ENCODE data around the gene PTPRG.
A peak's percentile ranks its signal among the peaks of the same experiment; 100 is the strongest.

The PTPRG gene

DNA sequence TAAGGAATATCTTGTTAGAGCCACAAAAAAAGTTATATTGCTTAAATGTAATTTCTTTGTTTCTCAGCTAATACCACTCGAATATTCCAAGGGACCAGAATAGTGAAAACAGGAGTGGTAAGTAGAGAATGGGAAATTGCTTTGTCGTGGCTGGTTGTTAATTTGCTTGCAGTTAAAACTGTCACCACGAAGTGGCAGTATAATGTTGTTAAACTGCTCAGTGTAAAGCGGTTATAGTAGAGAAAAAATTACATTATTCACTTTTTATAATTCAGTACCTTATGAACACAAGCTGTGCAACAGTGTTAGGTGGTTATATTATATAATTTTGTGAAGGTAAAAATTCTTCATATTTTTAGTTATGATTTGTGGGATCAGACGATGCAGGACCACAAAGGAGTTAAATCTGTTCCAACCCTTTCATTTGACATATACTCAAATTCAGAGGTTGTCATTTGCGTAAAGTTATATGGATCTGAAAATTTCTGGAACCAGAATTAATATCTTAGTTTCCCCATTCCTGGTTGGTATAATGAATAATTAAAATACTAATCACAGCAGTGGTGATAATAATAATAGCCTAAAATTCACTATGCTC lies 640.2 kb downstream of the PTPRG start:
- H4K20me1 ChIP-seq (ENCODE audit: insufficient read depth, low read length, poor library complexity, severe bottlenecking), result no peaks in the 10 kb centered on the region
- no peak overlapping the region for H3K4me3 ChIP-seq (ENCODE audit: low read length, poor library complexity, severe bottlenecking)
- H2AFZ ChIP-seq (ENCODE audit: low read length), result no peak overlapping the region
- H3K4me2 ChIP-seq (ENCODE audit: low read depth, low read length, poor library complexity, severe bottlenecking), result no peak overlapping the region
- no peaks in the 10 kb centered on the region for H3K79me2 ChIP-seq (ENCODE audit: insufficient read depth, low read length)
- H3K9ac ChIP-seq (ENCODE audit: low read depth, low read length, poor library complexity, severe bottlenecking), result no peak overlapping the region
- TF ChIP-seq EZH2phosphoT487 (IDR thresholded peaks at IDR 0.05; ENCODE audit: borderline replicate concordance), result no peak
- TF ChIP-seq, protein P1, sequence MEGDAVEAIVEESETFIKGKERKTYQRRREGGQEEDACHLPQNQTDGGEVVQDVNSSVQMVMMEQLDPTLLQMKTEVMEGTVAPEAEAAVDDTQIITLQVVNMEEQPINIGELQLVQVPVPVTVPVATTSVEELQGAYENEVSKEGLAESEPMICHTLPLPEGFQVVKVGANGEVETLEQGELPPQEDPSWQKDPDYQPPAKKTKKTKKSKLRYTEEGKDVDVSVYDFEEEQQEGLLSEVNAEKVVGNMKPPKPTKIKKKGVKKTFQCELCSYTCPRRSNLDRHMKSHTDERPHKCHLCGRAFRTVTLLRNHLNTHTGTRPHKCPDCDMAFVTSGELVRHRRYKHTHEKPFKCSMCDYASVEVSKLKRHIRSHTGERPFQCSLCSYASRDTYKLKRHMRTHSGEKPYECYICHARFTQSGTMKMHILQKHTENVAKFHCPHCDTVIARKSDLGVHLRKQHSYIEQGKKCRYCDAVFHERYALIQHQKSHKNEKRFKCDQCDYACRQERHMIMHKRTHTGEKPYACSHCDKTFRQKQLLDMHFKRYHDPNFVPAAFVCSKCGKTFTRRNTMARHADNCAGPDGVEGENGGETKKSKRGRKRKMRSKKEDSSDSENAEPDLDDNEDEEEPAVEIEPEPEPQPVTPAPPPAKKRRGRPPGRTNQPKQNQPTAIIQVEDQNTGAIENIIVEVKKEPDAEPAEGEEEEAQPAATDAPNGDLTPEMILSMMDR (conservative IDR thresholded peaks at IDR 0.05; ENCODE audit: low read length), result peak; percentile 82
- H3K4me1 ChIP-seq (ENCODE audit: insufficient read depth, low read length, poor library complexity, severe bottlenecking), result no peaks in the 10 kb centered on the region
- no peaks in the 10 kb centered on the region for H3K9me3 ChIP-seq (ENCODE audit: insufficient read depth, low read depth, low read length)
- no peaks in the 10 kb centered on the region for H3K36me3 ChIP-seq (ENCODE audit: insufficient read depth, low read length)
- H3K9me2 ChIP-seq (replicated peaks; ENCODE audit: low read depth, low read length), result no peaks in the 10 kb centered on the region
- no peaks in the 10 kb centered on the region for H3K27me3 ChIP-seq (ENCODE audit: insufficient read depth, low read length, poor library complexity, severe bottlenecking)
- H3F3A ChIP-seq (ENCODE audit: low read depth), result no peaks in the 10 kb centered on the region

DNA sequence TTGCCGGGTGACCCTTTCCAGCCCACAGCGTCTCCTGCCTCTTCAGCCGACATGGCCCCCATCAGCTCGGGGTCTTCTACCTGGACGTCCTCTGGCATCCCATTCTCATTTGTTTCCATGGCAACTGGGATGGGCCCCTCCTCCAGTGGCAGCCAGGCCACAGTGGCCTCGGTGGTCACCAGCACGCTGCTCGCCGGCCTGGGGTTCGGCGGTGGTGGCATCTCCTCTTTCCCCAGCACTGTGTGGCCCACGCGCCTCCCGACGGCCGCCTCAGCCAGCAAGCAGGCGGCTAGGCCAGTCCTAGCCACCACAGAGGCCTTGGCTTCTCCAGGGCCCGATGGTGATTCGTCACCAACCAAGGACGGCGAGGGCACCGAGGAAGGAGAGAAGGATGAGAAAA lies 641.8 kb downstream of the PTPRG start:
- Histone ChIP-seq H3K9me2 (replicated peaks; ENCODE audit: low read depth, low read length) (no peaks in the 10 kb centered on the region), H3K9ac (ENCODE audit: low read depth, low read length, poor library complexity, severe bottlenecking) (no peak overlapping the region), H3K4me2 (ENCODE audit: low read depth, low read length, poor library complexity, severe bottlenecking) (no peak overlapping the region), H3K4me3 (ENCODE audit: low read length, poor library complexity, severe bottlenecking) (no peak overlapping the region), H3K4me1 (ENCODE audit: insufficient read depth, low read length, poor library complexity, severe bottlenecking) (no peaks in the 10 kb centered on the region), H3K36me3 (ENCODE audit: insufficient read depth, low read length) (no peaks in the 10 kb centered on the region), H2AFZ (ENCODE audit: low read length) (no peak overlapping the region), H3F3A (ENCODE audit: low read depth) (no peaks in the 10 kb centered on the region), H4K20me1 (ENCODE audit: insufficient read depth, low read length, poor library complexity, severe bottlenecking) (no peaks in the 10 kb centered on the region), H3K9me3 (ENCODE audit: insufficient read depth, low read depth, low read length) (no peaks in the 10 kb centered on the region), H3K79me2 (ENCODE audit: insufficient read depth, low read length) (no peaks in the 10 kb centered on the region), H3K27me3 (ENCODE audit: insufficient read depth, low read length, poor library complexity, severe bottlenecking) (no peaks in the 10 kb centered on the region)
- TF ChIP-seq EZH2phosphoT487 (IDR thresholded peaks at IDR 0.05; ENCODE audit: borderline replicate concordance), result no peak
- TF ChIP-seq, protein P1 (conservative IDR thresholded peaks at IDR 0.05; ENCODE audit: low read length), result no peak

DNA sequence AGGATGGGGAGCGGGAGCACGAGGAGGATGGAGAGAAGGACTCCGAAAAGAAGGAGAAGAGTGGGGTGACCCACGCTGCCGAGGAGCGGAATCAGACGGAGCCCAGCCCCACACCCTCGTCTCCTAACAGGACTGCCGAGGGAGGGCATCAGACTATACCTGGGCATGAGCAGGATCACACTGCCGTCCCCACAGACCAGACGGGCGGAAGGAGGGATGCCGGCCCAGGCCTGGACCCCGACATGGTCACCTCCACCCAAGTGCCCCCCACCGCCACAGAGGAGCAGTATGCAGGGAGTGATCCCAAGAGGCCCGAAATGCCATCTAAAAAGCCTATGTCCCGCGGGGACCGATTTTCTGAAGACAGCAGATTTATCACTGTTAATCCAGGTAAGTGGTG lies 642.2 kb downstream of the PTPRG start:
- no peak overlapping the region for H3K4me3 ChIP-seq (ENCODE audit: low read length, poor library complexity, severe bottlenecking)
- no peak overlapping the region for H3K9ac ChIP-seq (ENCODE audit: low read depth, low read length, poor library complexity, severe bottlenecking)
- no peaks in the 10 kb centered on the region for H3K9me2 ChIP-seq (replicated peaks; ENCODE audit: low read depth, low read length)
- H3K27me3 ChIP-seq (ENCODE audit: insufficient read depth, low read length, poor library complexity, severe bottlenecking), result no peaks in the 10 kb centered on the region
- H3K36me3 ChIP-seq (ENCODE audit: insufficient read depth, low read length), result no peaks in the 10 kb centered on the region
- no peaks in the 10 kb centered on the region for H3F3A ChIP-seq (ENCODE audit: low read depth)
- no peaks in the 10 kb centered on the region for H3K4me1 ChIP-seq (ENCODE audit: insufficient read depth, low read length, poor library complexity, severe bottlenecking)
- H3K9me3 ChIP-seq (ENCODE audit: insufficient read depth, low read depth, low read length), result no peaks in the 10 kb centered on the region
- no peaks in the 10 kb centered on the region for H3K79me2 ChIP-seq (ENCODE audit: insufficient read depth, low read length)
- H3K4me2 ChIP-seq (ENCODE audit: low read depth, low read length, poor library complexity, severe bottlenecking), result no peak overlapping the region
- H2AFZ ChIP-seq (ENCODE audit: low read length), result no peak overlapping the region
- no peaks in the 10 kb centered on the region for H4K20me1 ChIP-seq (ENCODE audit: insufficient read depth, low read length, poor library complexity, severe bottlenecking)
- TF ChIP-seq EZH2phosphoT487 (IDR thresholded peaks at IDR 0.05; ENCODE audit: borderline replicate concordance), result no peak
- TF ChIP-seq, protein P1 (conservative IDR thresholded peaks at IDR 0.05; ENCODE audit: low read length), result no peak

Measured in Loucy (cell line).